ENCODE data around the gene XXYLT1. TPM values are rescaled to one million over a fixed set of nuclear protein-coding genes. Genes with fewer than 3 reads are reported as not detected.

The XXYLT1 gene
- total and polyA plus RNA-seq, 10 of the 15 experiments (the other 5 are each of a cell fraction or from before 2014, with no cell fraction given), result 1.2 to 14.2 (median 9.3) TPM

DNA sequence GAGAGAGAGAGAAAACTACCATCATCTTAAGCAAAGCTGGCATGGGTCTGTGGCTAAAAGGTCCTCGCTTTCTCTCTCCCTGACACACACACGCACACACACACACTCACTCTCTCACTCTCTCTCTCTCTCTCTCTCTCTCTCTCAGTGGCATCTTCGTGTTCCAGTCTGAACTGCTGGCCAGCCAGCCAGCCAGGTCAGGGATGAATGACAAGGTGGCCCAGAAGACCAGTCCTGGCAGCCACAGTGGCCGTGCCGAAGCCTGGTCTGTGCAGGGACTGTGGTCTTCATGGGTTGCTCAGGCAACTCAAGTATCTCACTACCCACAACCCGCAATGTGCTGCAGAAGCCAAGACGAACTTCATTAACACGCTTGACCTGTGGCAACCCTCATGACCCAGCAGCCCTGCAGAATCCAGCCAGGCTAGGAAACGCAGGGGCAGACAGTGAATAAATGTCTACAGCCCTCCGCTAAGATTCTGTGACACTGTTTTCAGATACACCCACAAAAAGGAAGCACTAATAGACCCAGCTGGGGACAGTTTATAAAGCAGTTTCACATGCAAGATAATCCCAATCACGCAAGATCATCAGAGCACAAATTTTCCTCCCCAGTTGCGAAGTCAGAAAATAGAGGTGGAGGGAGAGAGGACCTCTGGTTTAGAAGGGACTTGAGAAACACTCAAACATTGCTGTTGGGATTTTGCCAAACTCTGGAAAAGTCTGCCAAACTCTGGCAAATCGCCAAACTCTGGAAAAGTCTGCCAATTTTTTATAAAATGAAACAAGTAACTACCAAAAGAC, 66.4 kb downstream of the XXYLT1 start (continued):
- TF ChIP-seq, protein P1, sequence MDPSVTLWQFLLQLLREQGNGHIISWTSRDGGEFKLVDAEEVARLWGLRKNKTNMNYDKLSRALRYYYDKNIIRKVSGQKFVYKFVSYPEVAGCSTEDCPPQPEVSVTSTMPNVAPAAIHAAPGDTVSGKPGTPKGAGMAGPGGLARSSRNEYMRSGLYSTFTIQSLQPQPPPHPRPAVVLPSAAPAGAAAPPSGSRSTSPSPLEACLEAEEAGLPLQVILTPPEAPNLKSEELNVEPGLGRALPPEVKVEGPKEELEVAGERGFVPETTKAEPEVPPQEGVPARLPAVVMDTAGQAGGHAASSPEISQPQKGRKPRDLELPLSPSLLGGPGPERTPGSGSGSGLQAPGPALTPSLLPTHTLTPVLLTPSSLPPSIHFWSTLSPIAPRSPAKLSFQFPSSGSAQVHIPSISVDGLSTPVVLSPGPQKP (IDR thresholded peaks at IDR 0.05; ENCODE audit: low read depth, low read length), result no peak
- TF ChIP-seq FOXK2 (IDR thresholded peaks at IDR 0.05) (no peak), RUNX3 (IDR thresholded peaks at IDR 0.05; ENCODE audit: low read length) (no peak), YY1 (IDR thresholded peaks at IDR 0.05; ENCODE audit: low read depth, low read length) (no peak), CTCF (IDR thresholded peaks at IDR 0.05 in 2 of 3, conservative IDR thresholded peaks at IDR 0.05 in 1 of 3; ENCODE audit: control insufficient read depth in 2 of 3, extremely low read depth in 1 of 3, insufficient read depth in 1 of 3, low read depth in 3 of 3, low read length in 3 of 3) (no peak), SUPT20H (IDR thresholded peaks at IDR 0.05; ENCODE audit: borderline replicate concordance, control insufficient read depth, low read depth, low read length) (no peak), RAD21 (IDR thresholded peaks at IDR 0.05; ENCODE audit: insufficient read depth, low read depth, low read length) (no peak), BHLHE40 (IDR thresholded peaks at IDR 0.05; ENCODE audit: borderline replicate concordance in 1 of 2, low read depth in 2 of 2, low read length in 1 of 2) (peak in 1 of 2 experiments; percentile 51; a peak in 1 of 4 replicates), ATF2 (IDR thresholded peaks at IDR 0.05; ENCODE audit: low read length) (no peak), BCLAF1 (IDR thresholded peaks at IDR 0.05) (no peak), GABPA (IDR thresholded peaks at IDR 0.05; ENCODE audit: low read depth) (no peak), HDGF (IDR thresholded peaks at IDR 0.05) (peak; percentile 70; the same call in 1 of the 2 replicates), MYC (IDR thresholded peaks at IDR 0.05; ENCODE audit: insufficient read depth, insufficient read length, insufficient replicate concordance, low read length, severe bottlenecking) (no peak), IRF4 (IDR thresholded peaks at IDR 0.05; ENCODE audit: low read depth, low read length) (no peak), ZZZ3 (IDR thresholded peaks at IDR 0.05; ENCODE audit: control insufficient read depth, insufficient read length, low read depth) (peak; percentile 28), ZBED1 (IDR thresholded peaks at IDR 0.05; ENCODE audit: borderline replicate concordance) (no peak), SMC3 (IDR thresholded peaks at IDR 0.05; ENCODE audit: borderline replicate concordance, low read length) (no peak), FOS (IDR thresholded peaks at IDR 0.05; ENCODE audit: borderline replicate concordance, extremely low read depth, insufficient read length) (no peak)
- TF ChIP-seq, protein P2, sequence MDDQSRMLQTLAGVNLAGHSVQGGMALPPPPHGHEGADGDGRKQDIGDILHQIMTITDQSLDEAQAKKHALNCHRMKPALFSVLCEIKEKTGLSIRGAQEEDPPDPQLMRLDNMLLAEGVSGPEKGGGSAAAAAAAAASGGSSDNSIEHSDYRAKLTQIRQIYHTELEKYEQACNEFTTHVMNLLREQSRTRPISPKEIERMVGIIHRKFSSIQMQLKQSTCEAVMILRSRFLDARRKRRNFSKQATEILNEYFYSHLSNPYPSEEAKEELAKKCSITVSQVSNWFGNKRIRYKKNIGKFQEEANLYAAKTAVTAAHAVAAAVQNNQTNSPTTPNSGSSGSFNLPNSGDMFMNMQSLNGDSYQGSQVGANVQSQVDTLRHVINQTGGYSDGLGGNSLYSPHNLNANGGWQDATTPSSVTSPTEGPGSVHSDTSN (IDR thresholded peaks at IDR 0.05; ENCODE audit: insufficient replicate concordance, low read depth, low read length), result no peak
